ENCODE results near the gene RNU1-1.
"Not testable (repeated sequence)": the region's sequence is repeated elsewhere in the genome, so short reads cannot be mapped to it uniquely, and the experiment has no call there.

- not testable (repeated sequence) for TF ChIP-seq CTCF, POLR2AphosphoS5 (IDR thresholded peaks at IDR 0.05)
Observed at GRCh38 chr1:16557034-16557433, 42.9 kb upstream of the RNU1-1 start.

Measured in stomach (tissue), 4 donors.